GM19025 (cell line): Measurements from ENCODE around the gene NAA38.
A peak's percentile ranks its signal among the peaks of the same experiment; 100 is the strongest.

ENCODE experiments used
- ATAC-seq: cut with Tn5 transposase; IDR thresholded peaks from one replicate; pipeline ENCODE4 v1.9.1; 2021; ENCODE audit warnings: mild to moderate bottlenecking, low read depth, moderate library complexity; ENCODE audit not compliant: unreplicated experiment

The NAA38 gene

GRCh38 chr17:7854078-7854777, 3.1 kb downstream of the NAA38 start:
- no peak for ATAC-seq

- no peak for ATAC-seq
Measured at GRCh38 chr17:7853691-7854038, 3.7 kb downstream of the NAA38 start.

- ATAC-seq = no peak
Measured at GRCh38 chr17:7852919-7853690, 4.3 kb downstream of the NAA38 start.

- no peak for ATAC-seq
Measured at GRCh38 chr17:7852262-7852670, 5.1 kb downstream of the NAA38 start.

GRCh38 chr17:7851438-7852261, 5.7 kb downstream of the NAA38 start:
- ATAC-seq = peak; percentile 81

- no peak for ATAC-seq
Measured at GRCh38 chr17:7850701-7851437, 6.5 kb downstream of the NAA38 start.

- ATAC-seq = no peak
Measured at GRCh38 chr17:7849751-7850504, 7.4 kb downstream of the NAA38 start.

- no peak for ATAC-seq
Measured at GRCh38 chr17:7849130-7849750, 8.1 kb downstream of the NAA38 start.

- no peak for ATAC-seq
Measured at GRCh38 chr17:7848739-7849129, 8.6 kb downstream of the NAA38 start.

- no peak for ATAC-seq
Measured at GRCh38 chr17:7848131-7848579, 9.2 kb downstream of the NAA38 start.

GRCh38 chr17:7846765-7847661, 10.3 kb downstream of the NAA38 start:
- ATAC-seq = no peak

- ATAC-seq = no peak
Measured at GRCh38 chr17:7846063-7846735, 11.2 kb downstream of the NAA38 start.

GRCh38 chr17:7845359-7846062, 11.8 kb downstream of the NAA38 start:
- no peak for ATAC-seq

GRCh38 chr17:7844292-7845154, 12.8 kb downstream of the NAA38 start:
- peak; percentile 45 for ATAC-seq

- ATAC-seq = no peak
Measured at GRCh38 chr17:7843536-7844291, 13.6 kb downstream of the NAA38 start.

GRCh38 chr17:7843257-7843535, 14.2 kb downstream of the NAA38 start:
- ATAC-seq = no peak
